ENCODE measurements around the gene WRAP53. TPM values are rescaled to one million over a fixed set of nuclear protein-coding genes. Genes with fewer than 3 reads are reported as not detected.

The WRAP53 gene
- total and polyA plus RNA-seq, 2 of the 13 experiments (the other 11 are each of a cell fraction or from before 2014, with no cell fraction given) = 7.0 to 19.5 TPM

- Histone ChIP-seq H4K20me1 (ENCODE audit: insufficient read depth, low read length) (no peaks in the 10 kb centered on the region), H3K27me3 (ENCODE audit: control insufficient read depth in 1 of 2, insufficient read depth in 2 of 2, low read length in 2 of 2) (peaks cover 8 to 73% of the 10 kb centered on the region in 2 experiments), H2AFZ (ENCODE audit: low read length) (no peak overlapping the region), H3K36me3 (replicated peaks in 1 of 2; ENCODE audit: control insufficient read depth in 1 of 2, insufficient read depth in 2 of 2, low read length in 2 of 2) (no peaks in the 10 kb centered on the region), H3K4me3 (replicated peaks in 1 of 3; ENCODE audit: insufficient read depth in 1 of 3, low read depth in 2 of 3, low read length in 3 of 3) (no peak overlapping the region), H3K27ac (ENCODE audit: extremely low read length, insufficient read depth, low read length) (no peak overlapping the region), H3K9ac (ENCODE audit: insufficient read depth, low read depth, low read length) (no peak overlapping the region), H3K79me2 (ENCODE audit: insufficient read depth, low read length) (no peaks in the 10 kb centered on the region), H3K4me1 (ENCODE audit: insufficient read depth, low read length) (peaks cover 16% of the 10 kb centered on the region; the same call in 1 of the 2 replicates), H3K4me2 (ENCODE audit: low read depth, low read length) (no peak overlapping the region), H3K9me3 (ENCODE audit: low read length) (no peaks in the 10 kb centered on the region)
- DNase-seq (ENCODE audit: low spot score) (no peak), FAIRE-seq (no peak), ATAC-seq (no peak)
- in situ Hi-C loops (cut with HindIII; ENCODE audit: extremely low pct_ligation_motif_present, low pct_unique_long_range_greater_than_20kb) (no loop called here), intact Hi-C loops (cut with micrococcal nuclease; ENCODE audit: unreplicated experiment) (no loop called here)
- ChIA-PET POLR2A (no interaction called here), CTCF (ENCODE audit: low intra/inter-chr PET ratio, low total read pairs) (no interaction called here)
- WGBS (ENCODE audit: low lambda C conversion rate) = 60% methylated on average over 1 of the region's 11 CpGs
- BruUV-seq (replicated peaks) = no TSS peak
- TF ChIP-seq ZNF513 (CRISPR knock-in tag; conservative IDR thresholded peaks at IDR 0.05) (no peak), NFAT5 (CRISPR knock-in tag; IDR thresholded peaks at IDR 0.05) (no peak), CCDC6 (CRISPR knock-in tag; IDR thresholded peaks at IDR 0.05) (no peak), REL (CRISPR knock-in tag; conservative IDR thresholded peaks at IDR 0.05) (no peak), TGIF2 (CRISPR knock-in tag; IDR thresholded peaks at IDR 0.05) (no peak), IKZF5 (CRISPR knock-in tag; IDR thresholded peaks at IDR 0.05) (no peak), HIVEP1 (CRISPR knock-in tag; IDR thresholded peaks at IDR 0.05) (no peak), ZNF382 (CRISPR knock-in tag; IDR thresholded peaks at IDR 0.05; ENCODE audit: borderline replicate concordance) (no peak), NR2C2 (CRISPR knock-in tag; IDR thresholded peaks at IDR 0.05; ENCODE audit: borderline replicate concordance) (no peak), GTF3A (CRISPR knock-in tag; conservative IDR thresholded peaks at IDR 0.05) (no peak), PREB (CRISPR knock-in tag; IDR thresholded peaks at IDR 0.05) (no peak), SRSF9 (IDR thresholded peaks at IDR 0.05; ENCODE audit: borderline replicate concordance, insufficient read depth, low read depth, low read length, poor library complexity, severe bottlenecking) (no peak), ZNF781 (CRISPR knock-in tag; IDR thresholded peaks at IDR 0.05; ENCODE audit: borderline replicate concordance, not compliant biosample characterization) (no peak), ZSCAN9 (CRISPR knock-in tag; IDR thresholded peaks at IDR 0.05; ENCODE audit: borderline replicate concordance) (no peak), MAZ (IDR thresholded peaks at IDR 0.05; ENCODE audit: borderline replicate concordance, low read depth, low read length) (no peak), MAZ (CRISPR knock-in tag; IDR thresholded peaks at IDR 0.05; ENCODE audit: low read depth) (no peak)
These were observed 20.8 kb downstream of the WRAP53 start for GRCh38 chr17:7709031-7709430.
